NCI-H1092 treated with DMSO at 0.1 percent for 48 hours (cell line): ENCODE measurements around the gene SCFD2.

ENCODE experiments used
- DNase-seq: peaks from one replicate; lab custom pipeline; 2025; lab: John Stamatoyannopoulos, UW

Gene SCFD2

DNA sequence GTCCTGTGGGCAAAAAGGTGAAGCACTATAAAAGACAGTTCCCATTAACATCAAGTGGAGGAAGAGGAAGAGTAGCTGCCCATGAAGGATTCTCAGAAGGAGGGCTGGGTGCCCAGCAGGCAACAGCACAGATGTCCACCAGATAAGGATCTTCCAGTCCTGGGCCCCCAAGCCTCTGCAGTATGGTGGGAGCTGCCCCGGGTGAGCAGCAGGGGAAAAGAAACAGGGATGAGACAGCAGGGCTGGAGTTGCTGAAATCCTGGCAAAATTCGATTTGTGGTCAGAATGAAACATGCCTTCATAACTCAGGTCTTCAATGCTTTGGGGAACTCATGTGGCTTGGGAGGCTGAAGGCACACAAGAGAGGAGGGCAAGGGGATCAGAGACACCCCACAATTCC lies 409.2 kb downstream of the SCFD2 start:
- no peak for DNase-seq

DNA sequence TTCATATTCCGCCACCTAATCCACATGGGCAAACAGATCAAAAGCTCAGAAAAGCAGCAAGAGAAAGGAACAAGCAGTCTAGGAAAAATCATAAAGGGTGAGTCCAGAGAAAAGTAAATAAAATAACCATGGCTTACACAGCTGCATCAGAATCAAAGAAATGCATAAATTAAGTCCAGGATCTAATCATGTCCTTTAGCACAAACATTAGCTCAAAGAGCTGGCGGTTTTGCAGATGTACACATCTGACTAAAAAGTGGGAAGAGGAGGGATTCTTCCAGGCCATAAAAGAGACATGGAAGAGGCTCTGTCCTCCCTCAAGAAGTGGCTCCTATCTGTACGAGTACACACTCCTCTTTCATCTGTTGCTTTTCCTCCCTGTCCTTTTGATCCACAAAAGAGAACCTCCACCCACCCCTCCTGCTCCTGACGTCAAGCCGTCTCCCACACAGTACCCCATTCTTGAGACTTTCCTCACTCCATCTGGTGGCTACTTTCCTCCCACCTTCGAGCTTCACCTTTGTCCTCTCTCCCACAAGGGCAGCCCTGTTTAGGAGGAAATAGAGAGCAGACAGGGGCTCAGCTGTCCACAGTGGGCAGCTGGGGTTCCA lies 411.2 kb downstream of the SCFD2 start:
- no peak for DNase-seq

DNA sequence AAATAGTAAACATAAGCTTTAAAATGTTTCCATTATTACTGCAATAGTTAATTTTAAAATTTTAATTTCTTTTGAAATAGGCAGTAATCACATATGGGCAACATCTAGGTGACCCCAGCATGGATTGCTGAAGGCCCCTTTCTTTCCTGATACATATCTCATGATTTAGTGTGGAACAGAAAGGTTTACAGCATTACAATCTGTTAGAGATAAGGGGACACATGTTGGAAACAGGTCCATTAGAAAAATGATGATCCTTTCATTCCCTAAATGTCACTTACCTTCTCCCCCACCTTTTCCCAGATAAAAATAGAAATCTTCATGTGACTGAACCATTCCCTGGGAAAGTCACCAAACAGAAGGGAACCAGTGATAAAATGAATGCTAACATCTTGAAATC lies 413.3 kb downstream of the SCFD2 start:
- no peak for DNase-seq

DNA sequence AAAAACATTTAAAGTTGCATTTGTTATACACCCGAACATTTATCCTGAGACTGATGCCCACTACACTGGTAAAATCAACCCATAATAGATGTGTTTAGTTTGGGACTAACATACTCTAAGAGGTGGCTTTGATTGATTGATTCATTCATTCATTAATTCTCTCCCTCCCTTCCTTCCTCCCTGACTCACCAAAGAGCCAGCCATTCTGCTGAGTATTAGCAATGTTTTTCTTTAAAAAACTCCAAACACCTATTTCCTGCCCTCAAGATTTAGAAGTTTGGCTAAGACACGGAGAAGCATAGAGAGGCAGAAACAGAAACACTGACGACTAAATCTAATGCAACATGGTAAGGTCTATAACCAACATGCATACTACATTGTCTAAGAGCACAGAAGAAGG lies 414.8 kb downstream of the SCFD2 start:
- DNase-seq, result no peak

DNA sequence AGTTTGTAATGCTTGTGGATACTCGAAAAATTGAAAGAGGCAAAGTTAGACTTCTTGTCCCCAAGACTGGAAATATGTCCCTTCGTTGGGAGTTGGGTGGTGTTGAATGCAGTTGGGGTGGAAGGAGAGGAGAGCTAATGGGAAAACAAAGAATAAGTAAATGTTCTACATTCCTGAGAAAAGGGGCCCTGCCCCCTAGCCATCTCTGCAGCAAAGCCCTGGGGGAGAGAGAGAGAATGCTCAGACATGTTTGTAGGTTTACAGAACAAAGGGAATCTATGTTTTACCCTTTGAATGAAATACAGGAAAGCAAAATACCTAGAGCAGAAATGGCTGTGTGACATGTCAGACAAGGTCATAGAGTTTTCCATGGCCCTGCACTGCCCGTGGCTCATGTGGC lies 415.6 kb downstream of the SCFD2 start:
- DNase-seq, result no peak

DNA sequence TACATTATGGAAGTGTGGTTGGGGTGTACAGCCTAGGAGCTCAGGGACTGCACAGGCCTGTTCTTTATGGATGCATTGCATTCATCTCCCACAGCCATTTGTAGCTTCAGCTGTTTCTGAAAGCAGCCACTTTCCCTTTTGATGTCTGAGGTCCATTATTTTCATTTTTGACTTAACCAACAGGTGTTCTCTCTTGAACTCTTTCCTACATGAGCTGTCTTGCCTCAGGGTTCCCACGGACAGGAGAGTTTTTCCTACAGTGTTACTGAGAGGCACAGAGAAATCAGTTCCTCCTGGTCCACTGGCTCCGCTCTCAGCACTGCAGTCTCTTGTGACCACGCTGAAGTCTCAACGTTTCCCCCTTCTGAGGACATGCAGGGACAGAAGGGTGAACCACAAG lies 416.5 kb downstream of the SCFD2 start:
- DNase-seq, result no peak

DNA sequence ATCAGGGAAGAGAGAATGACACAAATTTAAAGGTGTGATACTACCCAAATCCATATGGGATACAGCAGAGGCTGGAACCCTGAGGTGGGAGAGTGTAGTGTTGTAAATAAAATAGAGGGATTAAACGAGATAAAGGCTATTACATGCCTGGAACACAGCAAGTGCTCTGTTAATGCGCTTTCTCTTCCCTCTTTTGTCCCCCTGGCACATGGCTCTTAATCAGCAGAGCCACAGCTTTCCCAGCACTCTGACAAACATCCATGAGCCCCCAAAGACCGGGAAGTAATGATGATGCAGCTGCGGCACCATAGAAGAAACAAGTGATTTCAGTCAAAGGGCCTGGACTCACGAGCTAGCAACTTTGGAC lies 417.8 kb downstream of the SCFD2 start:
- DNase-seq, result no peak

DNA sequence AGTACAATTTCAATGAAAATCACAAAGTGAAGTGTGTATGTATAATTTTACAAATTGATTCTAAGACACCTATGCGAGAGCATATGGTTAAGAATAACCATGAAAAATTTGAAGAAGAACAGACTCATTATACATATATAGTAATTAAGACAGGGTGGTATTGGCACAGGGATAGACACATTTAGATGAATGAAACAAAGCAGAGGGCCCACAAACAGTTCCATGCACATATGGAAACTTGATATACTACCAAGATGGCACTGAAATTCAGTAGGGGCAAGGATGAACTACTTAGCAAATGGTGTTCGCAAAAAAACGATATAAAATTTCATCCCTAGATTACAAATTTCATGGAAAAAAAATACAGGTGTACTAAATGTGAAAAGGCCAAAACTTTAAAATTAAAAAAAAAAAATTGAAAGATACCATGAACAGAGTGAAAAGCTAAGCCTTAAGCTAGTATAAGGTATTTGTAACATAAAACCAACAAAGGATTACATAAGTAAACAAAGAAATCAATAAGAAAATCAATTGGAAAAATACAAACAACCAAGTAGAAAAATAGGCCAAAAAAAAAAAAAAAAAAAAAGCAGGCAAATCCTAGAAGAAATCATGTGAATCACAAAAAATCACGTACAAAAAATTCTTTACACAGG lies 418.3 kb downstream of the SCFD2 start:
- no peak for DNase-seq

DNA sequence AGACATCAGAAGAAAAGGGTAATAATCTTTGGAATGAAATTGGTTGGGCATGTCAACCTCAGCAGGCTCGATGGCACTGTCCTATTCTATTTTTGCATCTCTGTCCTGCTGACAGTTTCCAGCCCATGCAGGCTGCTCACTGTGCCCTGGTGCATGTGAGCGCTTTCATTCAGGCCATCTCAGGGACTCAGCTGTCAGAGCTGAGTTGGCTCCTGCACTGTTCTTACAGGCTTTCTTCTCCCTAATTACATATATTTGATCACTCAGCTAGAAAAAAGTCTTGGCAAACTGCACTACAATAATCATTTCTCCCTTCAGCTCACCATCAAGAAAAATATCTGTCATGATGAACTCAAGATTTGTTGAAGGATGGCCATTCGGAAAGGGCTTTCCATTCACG lies 419.0 kb downstream of the SCFD2 start:
- DNase-seq, result no peak

DNA sequence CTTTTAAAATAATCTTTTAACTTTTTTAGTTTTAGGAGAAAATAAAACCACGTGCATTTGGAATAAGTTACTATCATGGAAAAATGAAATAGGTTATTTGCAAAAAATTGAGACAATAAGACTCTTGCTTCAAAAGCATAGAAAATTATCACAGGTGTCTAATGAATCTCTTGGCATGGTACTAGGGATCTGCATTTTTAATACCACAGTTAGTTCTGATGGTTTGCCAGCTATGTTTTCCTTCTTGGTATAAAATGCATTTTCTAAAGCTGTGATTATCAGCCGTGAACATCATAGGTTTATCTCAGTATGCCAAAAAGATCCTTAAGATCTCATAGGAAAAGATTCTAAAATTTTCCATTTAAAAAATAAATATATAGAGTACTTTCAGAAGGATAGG lies 419.9 kb downstream of the SCFD2 start:
- no peak for DNase-seq

DNA sequence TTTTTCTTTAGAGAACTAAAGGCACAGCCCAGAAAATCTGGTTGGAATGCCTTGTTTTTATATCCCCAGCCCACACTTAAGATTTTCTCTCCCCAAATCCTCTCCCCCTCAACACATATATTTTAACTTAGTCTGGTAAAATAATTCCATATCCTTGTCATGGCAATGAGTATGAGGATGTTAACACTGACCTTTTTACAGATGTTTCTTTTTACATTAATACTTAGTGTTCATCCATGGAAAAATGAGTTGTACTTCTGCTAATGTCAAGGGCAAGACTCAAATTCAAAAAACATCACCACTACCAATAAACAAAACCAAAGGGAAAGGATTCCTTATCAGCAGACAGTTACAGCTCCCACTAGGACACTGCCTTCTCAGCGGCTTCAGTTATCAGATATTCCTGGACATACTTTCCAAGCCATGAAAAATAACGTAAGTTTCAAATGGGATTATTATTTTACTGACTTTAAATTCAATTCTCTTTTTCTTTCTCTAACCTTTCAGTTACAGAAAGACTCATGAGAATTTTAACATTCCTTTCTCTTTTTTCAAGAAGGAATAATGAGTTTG lies 420.4 kb downstream of the SCFD2 start:
- no peak for DNase-seq

DNA sequence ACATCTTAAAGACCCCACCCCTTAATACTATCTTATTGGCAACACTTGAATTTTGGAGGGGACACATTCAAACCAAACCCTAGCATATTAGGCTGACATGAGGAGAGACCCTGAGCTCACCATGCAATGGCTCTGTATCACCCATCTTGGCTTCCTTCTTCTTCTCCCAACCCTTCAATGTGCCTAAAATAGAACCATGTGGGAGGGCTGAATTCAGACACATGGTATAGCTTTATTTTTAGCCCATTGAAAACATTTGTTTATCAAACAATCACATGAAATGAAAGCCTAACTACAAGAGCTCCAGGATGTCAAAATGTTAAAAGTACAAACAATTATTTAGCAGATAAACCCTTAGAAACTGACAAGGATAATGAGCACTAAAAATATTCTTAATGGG lies 422.2 kb downstream of the SCFD2 start:
- no peak for DNase-seq

DNA sequence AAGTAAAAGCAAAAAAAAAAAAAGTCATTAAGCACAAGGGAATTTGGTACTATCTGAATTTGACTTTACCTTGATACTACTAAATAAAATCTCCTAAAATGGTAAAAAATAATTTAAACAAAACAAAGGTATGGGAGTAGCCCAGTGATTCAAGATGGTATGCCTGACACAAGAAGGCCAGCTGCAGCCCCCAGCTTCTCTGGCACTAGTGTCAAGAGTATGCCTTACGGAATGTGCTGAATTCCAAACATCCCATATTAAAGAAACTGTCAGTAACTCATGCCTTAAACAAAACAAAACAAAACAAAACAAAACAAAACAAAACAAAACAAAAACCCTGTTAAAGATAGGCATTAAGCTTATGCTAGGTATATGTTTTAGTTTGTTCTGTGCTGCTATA lies 422.9 kb downstream of the SCFD2 start:
- DNase-seq, result no peak

DNA sequence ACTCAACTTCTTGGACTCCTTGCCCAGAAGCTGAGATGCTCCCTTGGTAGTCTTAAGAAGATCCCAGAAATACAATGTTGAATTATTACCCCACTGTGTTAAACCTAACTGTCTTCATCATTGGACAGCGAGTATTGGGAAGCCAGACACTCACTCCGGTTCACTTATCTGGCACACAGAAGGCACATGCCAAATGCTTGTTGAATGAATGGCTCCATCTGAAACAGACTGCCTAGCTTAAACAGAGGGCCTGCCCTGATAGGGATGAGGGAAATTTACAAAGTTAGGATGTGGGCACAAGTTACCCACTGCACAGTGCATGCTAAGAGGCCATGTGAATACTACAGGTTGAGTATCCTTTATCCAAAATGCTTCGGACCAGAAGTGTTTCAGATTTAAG lies 424.4 kb downstream of the SCFD2 start:
- no peak for DNase-seq

DNA sequence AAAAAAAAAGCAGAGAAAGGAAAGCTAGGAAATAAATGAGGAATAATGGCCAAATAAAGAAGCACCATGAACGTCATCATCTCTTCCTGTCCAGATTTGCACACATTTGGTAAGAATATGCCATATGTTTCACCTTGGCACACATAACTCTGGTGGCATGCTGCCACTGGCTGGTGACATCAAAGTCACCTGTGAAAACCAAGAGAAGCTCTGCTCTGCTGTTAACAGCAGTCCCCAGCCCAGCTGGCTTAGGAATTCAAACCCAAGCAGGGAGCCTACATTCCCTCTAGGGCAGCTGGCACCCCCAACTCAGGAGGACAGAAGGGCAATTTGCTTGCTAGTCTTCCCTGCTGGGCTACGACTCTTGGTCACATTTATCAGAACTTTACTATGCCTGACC lies 426.1 kb downstream of the SCFD2 start:
- DNase-seq, result no peak

DNA sequence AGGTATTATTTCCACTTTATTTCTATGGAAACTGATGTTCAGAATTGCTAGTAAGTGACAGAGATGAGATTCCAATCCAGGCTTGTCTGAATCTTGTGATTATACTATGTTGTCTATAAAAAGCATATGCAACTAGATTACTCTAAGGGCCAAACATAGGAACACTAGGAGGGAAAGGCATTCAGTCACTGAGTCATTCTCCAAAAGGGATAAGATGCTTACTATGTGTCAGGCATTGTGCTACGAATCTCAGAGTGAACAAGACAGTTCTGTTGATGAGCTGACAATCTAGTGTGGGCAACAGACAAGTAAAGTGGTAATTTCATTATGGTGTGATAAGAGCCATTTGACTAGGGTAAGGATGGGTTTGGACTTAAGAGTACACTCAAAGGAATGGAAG lies 426.5 kb downstream of the SCFD2 start:
- no peak for DNase-seq

DNA sequence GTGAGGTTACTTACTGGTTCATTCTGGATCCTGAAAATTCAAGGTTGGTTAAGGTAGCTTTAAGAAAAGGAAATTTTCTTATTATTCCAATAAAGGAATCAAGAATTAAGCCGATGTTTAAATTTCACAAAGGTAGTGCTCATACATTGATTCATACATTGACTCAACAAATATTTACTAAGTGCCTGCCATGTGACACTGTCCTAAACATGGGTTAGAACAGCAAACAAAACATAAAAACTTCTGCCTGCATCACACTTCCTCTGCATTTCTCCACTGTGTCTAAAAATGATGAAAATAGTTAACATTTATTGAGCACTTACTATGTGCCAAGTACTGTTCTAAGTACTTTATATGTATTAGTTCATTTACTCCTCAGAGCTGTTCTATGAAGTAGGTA lies 428.0 kb downstream of the SCFD2 start:
- DNase-seq, result no peak

DNA sequence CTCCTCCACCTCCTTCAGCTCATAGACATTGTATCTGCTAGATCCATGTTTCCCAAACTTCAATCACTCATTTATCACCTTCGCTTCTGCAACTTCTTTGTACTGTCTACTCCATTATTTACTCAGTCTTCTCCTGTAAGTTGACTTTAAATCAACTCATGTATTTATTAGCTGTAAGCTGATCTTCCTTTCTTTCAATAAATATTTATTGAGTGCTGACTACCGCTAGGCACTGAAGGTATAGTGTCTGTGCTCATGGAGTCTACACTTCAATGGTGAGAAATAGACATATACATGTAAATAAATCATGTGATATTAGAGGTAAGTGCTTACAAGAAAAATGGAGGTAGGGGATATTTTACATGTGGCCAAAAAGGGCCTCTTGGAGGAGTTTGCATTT lies 429.1 kb downstream of the SCFD2 start:
- no peak for DNase-seq

DNA sequence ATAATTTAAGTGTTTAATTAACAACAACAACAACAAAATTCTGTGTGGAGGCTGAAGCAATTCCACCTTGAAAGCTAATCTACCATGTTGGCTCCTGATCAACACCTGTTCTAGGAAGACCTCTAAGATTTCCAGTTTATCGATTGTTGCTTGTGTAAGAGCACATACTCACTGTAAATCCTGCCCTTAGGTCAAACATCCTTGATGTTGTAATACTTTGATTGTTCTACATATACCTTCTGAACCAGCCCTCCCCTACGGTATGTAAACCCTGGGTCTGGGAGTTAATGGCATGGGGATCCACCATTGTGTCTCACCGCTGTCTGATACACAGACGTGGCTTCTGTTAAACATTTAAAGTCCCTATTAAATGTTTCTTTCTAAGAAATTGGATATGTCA lies 430.5 kb downstream of the SCFD2 start:
- no peak for DNase-seq

DNA sequence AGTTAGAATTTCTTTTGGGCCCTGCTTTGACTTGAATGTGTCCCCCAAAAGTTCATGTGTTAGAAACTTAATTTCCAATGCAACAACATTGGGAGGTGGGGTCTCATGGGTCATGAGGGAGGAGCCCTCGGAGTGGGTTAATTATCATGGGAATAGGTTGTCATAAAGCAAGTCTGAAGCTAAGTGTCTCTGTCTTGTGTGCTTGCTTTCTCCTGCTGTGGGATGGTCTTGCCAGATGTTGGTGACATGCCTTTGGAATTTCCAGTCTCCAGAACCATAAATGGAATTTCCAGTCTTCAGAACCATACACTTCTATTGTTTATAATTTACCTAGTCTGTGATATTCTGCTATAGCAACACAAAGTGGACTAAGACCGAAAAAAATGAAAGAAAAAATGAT lies 432.1 kb downstream of the SCFD2 start:
- DNase-seq, result no peak

DNA sequence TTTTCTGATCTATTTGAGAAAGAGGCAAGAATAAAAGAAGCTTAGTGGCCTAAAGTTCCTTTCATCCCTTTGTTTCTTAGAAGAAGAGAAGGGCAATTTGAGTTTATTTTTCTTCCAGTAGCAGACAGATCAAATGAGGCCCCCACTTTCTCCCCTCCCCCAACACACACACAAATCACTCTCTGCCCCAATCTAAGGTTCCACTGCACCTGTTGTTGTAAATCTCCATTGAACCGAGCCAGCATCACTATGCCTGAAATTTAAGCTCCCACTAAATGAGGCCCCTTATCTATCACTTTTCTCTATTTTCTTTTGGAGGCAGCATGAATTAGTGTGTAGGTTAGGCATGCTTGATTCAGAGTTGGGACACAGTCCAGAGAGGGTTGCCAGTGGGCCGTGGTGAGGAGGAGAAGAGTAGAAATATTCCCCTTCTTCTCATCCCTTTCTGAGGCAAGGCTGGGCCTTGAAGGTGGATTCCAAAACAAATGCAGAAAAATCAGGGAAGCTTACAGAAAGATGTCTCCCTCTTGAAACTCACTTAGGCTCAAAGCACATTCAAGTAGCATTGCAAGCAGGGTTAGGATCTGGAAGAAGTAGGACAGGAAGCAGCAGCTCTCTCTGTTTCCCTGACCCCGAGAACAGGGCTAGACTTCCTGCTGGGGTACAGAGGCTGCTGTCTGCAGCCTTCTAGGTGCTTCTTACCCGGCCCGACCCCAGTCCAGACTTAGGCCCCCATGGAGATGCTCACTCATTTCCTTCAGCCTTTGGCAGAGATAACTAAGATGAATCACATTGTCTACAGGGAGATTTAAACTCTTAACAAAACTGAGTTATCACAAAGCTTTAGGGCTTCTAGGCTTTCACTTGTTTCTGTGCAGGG lies 433.0 kb downstream of the SCFD2 start:
- DNase-seq, result no peak

DNA sequence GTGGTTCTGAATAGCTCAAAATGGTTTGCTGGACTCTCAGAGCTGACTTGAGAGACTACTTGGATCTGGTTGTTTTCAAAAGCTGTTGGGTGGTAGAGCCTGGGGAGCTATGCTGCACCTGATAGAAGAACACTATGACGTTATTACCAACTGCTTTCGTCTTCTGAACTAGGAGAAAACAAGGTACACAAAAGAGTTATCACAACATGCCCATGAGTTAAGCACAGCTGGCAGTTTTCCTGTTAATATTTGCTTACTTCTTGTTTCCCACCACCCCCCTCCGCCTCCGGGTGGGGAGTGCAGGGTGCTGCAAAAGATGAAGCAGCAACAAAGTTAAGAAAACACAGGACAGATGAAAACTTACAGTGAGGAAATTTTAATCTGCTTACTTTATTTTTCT lies 434.6 kb downstream of the SCFD2 start:
- DNase-seq, result no peak
